Measurements from ENCODE around the gene CPSF7. TPM values are rescaled to one million over a fixed set of nuclear protein-coding genes. Genes with fewer than 3 reads are reported as not detected.
"Not testable (repeated sequence)": the region's sequence is repeated elsewhere in the genome, so short reads cannot be mapped to it uniquely, and the experiment has no call there.

The CPSF7 gene
- total RNA-seq, 2 donors from 2014 or later, result 34.0 to 44.5 TPM

DNA sequence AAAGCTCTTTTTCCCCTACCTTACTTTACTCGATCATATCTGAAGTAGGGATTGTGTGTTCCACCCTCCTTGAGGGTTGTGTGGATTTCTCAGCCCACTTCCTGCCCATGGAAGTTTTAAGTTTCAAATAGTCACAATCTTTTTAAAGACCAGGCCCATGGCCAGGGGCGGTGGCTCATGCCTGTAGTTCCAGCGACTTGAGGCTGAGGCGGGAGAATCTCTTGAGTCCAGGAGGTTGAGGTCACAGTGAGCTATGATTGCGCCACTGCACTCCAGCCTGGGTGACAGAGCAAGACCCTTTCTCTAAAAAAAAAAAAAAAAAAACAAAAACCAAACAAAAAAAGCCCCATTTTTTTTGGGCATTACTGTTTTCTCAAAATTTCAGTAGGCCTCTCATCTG, 42.5 kb upstream of the CPSF7 start:
- no peaks in the 10 kb centered on the region for H3K36me3 ChIP-seq (replicated peaks in 1 of 2; ENCODE audit: insufficient read depth in 1 of 2, low read depth in 2 of 2)
- DNase-seq (peak in 3 of 4 donors; percentile 32 to 39 (median 33)), ATAC-seq (peak; percentile 35)
- H3K4me1 ChIP-seq, result no peaks in the 10 kb centered on the region
- H3K9me3 ChIP-seq, result no peaks in the 10 kb centered on the region
- 74 to 81% methylated on average over 5 of the region's 5 CpGs for WGBS, 2 donors
- peak overlapping the region in 1 of 4 donors; percentile 21 for H3K27ac ChIP-seq
- TF ChIP-seq, protein P1, sequence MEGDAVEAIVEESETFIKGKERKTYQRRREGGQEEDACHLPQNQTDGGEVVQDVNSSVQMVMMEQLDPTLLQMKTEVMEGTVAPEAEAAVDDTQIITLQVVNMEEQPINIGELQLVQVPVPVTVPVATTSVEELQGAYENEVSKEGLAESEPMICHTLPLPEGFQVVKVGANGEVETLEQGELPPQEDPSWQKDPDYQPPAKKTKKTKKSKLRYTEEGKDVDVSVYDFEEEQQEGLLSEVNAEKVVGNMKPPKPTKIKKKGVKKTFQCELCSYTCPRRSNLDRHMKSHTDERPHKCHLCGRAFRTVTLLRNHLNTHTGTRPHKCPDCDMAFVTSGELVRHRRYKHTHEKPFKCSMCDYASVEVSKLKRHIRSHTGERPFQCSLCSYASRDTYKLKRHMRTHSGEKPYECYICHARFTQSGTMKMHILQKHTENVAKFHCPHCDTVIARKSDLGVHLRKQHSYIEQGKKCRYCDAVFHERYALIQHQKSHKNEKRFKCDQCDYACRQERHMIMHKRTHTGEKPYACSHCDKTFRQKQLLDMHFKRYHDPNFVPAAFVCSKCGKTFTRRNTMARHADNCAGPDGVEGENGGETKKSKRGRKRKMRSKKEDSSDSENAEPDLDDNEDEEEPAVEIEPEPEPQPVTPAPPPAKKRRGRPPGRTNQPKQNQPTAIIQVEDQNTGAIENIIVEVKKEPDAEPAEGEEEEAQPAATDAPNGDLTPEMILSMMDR (IDR thresholded peaks at IDR 0.05), result no peak
- no peak overlapping the region for H3K4me3 ChIP-seq
- H3K27me3 ChIP-seq, result no peaks in the 10 kb centered on the region
- intact Hi-C loops (cut with DNase I), result no loop called here

DNA sequence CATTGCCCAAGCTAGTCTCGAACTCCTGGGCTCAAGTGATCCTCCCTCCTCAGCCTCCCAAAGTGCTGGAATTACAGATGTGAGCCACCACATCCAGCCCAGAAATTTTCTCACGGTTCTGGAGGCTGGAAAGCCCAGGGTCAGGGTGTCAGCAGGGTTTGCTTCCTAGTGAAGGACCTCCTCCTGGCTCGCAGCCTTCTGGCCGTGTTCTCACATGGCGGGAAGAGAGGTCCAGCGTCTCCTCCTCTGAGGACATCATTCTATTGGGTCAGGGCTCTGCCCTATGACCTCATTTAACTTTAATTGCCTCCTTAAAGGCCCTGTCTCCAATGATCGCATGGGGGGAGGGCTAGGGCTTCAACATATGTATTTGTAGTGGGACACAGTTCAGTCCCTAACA, 38.2 kb upstream of the CPSF7 start:
- TF ChIP-seq, protein P1 (IDR thresholded peaks at IDR 0.05), result no peak
- no peak for TF ChIP-seq POLR2A (IDR thresholded peaks at IDR 0.05)
- H3K9me3 ChIP-seq, result no peaks in the 10 kb centered on the region
- H3K27me3 ChIP-seq, result no peaks in the 10 kb centered on the region
- DNase-seq (no peak), ATAC-seq (no peak)
- 77% methylated on average over 7 of the region's 7 CpGs; no CpG with 5 or more reads in 1 of the 2 donors for WGBS, 2 donors
- no peaks in the 10 kb centered on the region for H3K36me3 ChIP-seq (replicated peaks in 1 of 2; ENCODE audit: insufficient read depth in 1 of 2, low read depth in 2 of 2)
- no peaks in the 10 kb centered on the region for H3K4me1 ChIP-seq
- H3K4me3 ChIP-seq, result no peak overlapping the region
- no peak overlapping the region for H3K27ac ChIP-seq
- intact Hi-C loops (cut with DNase I), result no loop called here

DNA sequence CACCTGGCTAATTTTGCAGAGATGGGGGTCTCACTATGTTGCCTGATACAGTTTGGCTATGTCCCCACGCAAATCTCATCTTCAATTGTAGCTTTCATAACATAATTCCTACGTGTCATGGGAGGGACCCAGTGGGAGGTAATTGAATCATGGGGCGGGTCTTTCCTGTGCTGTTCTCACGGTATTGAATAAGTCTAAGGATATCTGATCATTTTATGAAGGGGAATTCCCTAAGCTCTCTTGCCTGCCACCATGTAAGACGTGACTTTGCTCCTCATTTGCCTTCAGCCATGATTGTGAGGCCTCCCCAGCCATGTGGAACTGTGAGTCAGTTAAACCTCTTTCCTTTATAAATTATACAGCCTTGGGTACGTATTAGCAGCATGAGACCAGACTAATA, 37.8 kb upstream of the CPSF7 start:
- ATAC-seq; H3K27me3 ChIP-seq; intact Hi-C loops (cut with DNase I); H3K27ac ChIP-seq; H3K9me3 ChIP-seq; DNase-seq; H3K36me3 ChIP-seq (replicated peaks in 1 of 2; ENCODE audit: insufficient read depth in 1 of 2, low read depth in 2 of 2); H3K4me3 ChIP-seq; H3K4me1 ChIP-seq: not testable (repeated sequence)
- WGBS, 2 donors, result 89 to 93% methylated on average over 6 of the region's 6 CpGs

DNA sequence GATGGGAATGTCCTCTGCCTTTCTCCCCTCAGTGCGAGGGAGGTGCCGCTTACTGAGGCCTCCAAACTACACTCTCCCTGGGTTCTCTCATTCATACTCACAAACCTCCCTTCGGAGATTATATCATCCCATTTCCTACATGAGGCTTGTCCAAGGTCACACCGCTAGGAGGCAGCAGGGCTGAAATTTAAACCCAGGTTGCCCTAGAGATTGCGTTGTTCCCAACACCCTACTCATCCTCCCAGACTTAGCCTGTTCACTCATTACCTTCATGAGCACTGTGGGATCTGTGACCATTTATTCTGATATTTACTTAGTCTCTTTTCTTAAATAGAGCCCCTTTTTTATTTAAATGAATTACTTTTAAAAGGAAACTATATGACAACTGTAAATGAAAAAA, 31.2 kb upstream of the CPSF7 start:
- intact Hi-C loops (cut with DNase I), result no loop called here
- 68 to 69% methylated on average over 5 of the region's 5 CpGs for WGBS, 2 donors
- no peaks in the 10 kb centered on the region for H3K4me1 ChIP-seq
- ATAC-seq, result no peak
- no peak overlapping the region for H3K27ac ChIP-seq
- H3K9me3 ChIP-seq, result no peaks in the 10 kb centered on the region
- DNase-seq, result no peak
- no peak overlapping the region for H3K4me3 ChIP-seq
- no peaks in the 10 kb centered on the region for H3K36me3 ChIP-seq (replicated peaks in 1 of 2; ENCODE audit: insufficient read depth in 1 of 2, low read depth in 2 of 2)
- TF ChIP-seq POLR2A (IDR thresholded peaks at IDR 0.05), result no peak
- TF ChIP-seq, protein P1 (IDR thresholded peaks at IDR 0.05), result no peak
- no peaks in the 10 kb centered on the region for H3K27me3 ChIP-seq

DNA sequence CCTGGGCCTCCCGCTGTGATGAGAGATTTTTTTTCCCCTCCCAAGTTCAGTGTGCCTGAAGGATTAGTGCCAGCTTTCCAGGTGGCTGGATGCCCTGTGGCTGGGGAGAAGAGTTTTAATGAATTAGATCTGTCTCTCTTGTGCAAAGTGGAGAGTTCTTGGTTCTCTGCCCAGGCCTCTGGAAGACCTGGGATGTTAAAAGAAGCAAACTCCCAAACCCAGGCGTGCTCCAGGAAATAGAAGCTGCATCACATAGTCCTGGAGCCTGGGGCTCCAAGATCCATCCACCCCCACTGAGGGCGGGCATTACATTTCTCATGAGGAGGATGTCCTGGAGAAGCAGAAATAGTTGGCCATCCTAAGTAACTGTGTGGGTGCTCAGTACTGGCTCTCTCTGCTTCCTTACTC, 30.7 kb upstream of the CPSF7 start:
- intact Hi-C loops (cut with DNase I), result no loop called here
- DNase-seq, result no peak
- no peak overlapping the region for H3K27ac ChIP-seq

More for the DNA sequence above, 30.7 kb upstream of the CPSF7 start:
- no peak for ATAC-seq
- no peaks in the 10 kb centered on the region for H3K36me3 ChIP-seq (replicated peaks in 1 of 2; ENCODE audit: insufficient read depth in 1 of 2, low read depth in 2 of 2)
- TF ChIP-seq POLR2A (IDR thresholded peaks at IDR 0.05), result no peak
- TF ChIP-seq, protein P1 (IDR thresholded peaks at IDR 0.05), result no peak
- H3K4me3 ChIP-seq, result no peak overlapping the region
- H3K9me3 ChIP-seq, result no peaks in the 10 kb centered on the region
- WGBS, 2 donors, result 80 to 87% methylated on average over 3 of the region's 3 CpGs
- no peaks in the 10 kb centered on the region for H3K27me3 ChIP-seq
- H3K4me1 ChIP-seq, result no peaks in the 10 kb centered on the region

Measured in body of pancreas (tissue), 4 donors.